SKM-1 treated with dmso at 0.1 percent for 144 hours (cell line): ENCODE data around the gene TMCO4.
"Not testable (repeated sequence)": the region's sequence is repeated elsewhere in the genome, so short reads cannot be mapped to it uniquely, and the experiment has no call there.

Experiments used
- DNase-seq: peaks from one replicate; lab custom pipeline; 2025; ENCODE audit not compliant: unreplicated experiment; lab: John Stamatoyannopoulos, UW

The TMCO4 gene

GRCh38 chr1:19814244-19814661 lies 14.5 kb upstream of the TMCO4 start:
- no peak for DNase-seq

GRCh38 chr1:19813643-19813960 lies 13.9 kb upstream of the TMCO4 start:
- DNase-seq = no peak

- no peak for DNase-seq
Measured at GRCh38 chr1:19812875-19813642, 13.3 kb upstream of the TMCO4 start.

- DNase-seq = peak; percentile 5
Measured at GRCh38 chr1:19811206-19811851, 11.6 kb upstream of the TMCO4 start.

- DNase-seq = no peak
Measured at GRCh38 chr1:19809044-19809750, 9.5 kb upstream of the TMCO4 start.

GRCh38 chr1:19808351-19808750 lies 8.6 kb upstream of the TMCO4 start:
- no peak for DNase-seq

GRCh38 chr1:19804831-19805251 lies 5.1 kb upstream of the TMCO4 start:
- DNase-seq = no peak

- no peak for DNase-seq
Measured at GRCh38 chr1:19802269-19802668, 2.6 kb upstream of the TMCO4 start.

GRCh38 chr1:19800076-19800804 lies 524 bp upstream of the TMCO4 start:
- peak; percentile 27 for DNase-seq

- DNase-seq = no peak
Measured at GRCh38 chr1:19798486-19799229, 1.1 kb downstream of the TMCO4 start.

- no peak for DNase-seq
Measured at GRCh38 chr1:19797827-19798226, 1.9 kb downstream of the TMCO4 start.

GRCh38 chr1:19794583-19794982 lies 5.1 kb downstream of the TMCO4 start:
- no peak for DNase-seq

GRCh38 chr1:19793360-19794046 lies 6.2 kb downstream of the TMCO4 start:
- DNase-seq = no peak

GRCh38 chr1:19792237-19793002 lies 7.3 kb downstream of the TMCO4 start:
- DNase-seq = no peak

- DNase-seq = not testable (repeated sequence)
Measured at GRCh38 chr1:19790061-19790975, 9.4 kb downstream of the TMCO4 start.

- DNase-seq = no peak
Measured at GRCh38 chr1:19786988-19787423, 12.7 kb downstream of the TMCO4 start.

GRCh38 chr1:19785660-19786059 lies 14.1 kb downstream of the TMCO4 start:
- no peak for DNase-seq

GRCh38 chr1:19780267-19780877 lies 19.3 kb downstream of the TMCO4 start:
- no peak for DNase-seq
